GM23338 (cell line): Measurements from ENCODE around the gene OR8S1. TPM values are rescaled to one million over a fixed set of nuclear protein-coding genes. Genes with fewer than 3 reads are reported as not detected.

ENCODE experiments used
- ATAC-seq: fragments of 200-7000 bp; cut with Tn5 transposase; 3 replicates; pipeline ENCODE4 v1.9.1; 2020
- DNase-seq: peaks from one replicate; pipeline ENCODE4 v3.0.0-alpha.2; 2015; ENCODE audit warnings: low spot score
- H2AFZ ChIP-seq: fragments of 200-600 bp; sonication (generic); 2 replicates; pipeline ENCODE4 v1.8.0; 2016; ENCODE audit warnings: antibody characterized with exemption, mild to moderate bottlenecking, moderate library complexity
- H3F3A ChIP-seq: fragments of 200-600 bp; sonication (generic); replicated peaks from 2 replicates; pipeline ENCODE4 v1.8.0; 2017; ENCODE audit warnings: antibody characterized with exemption, mixed run types, low read depth
- H3K27ac ChIP-seq: fragments of 200-600 bp; sonication (generic); 2 replicates; pipeline ENCODE4 v1.6.1; 2016; ENCODE audit warnings: low read depth
- H3K27me3 ChIP-seq: fragments of 200-600 bp; sonication (generic); 2 replicates; pipeline ENCODE4 v1.8.0; 2016; ENCODE audit warnings: mild to moderate bottlenecking, mixed run types, moderate library complexity; ENCODE audit not compliant: insufficient read depth
- H3K36me3 ChIP-seq: fragments of 200-600 bp; sonication (generic); 2 replicates; pipeline ENCODE4 v1.8.0; 2016; ENCODE audit warnings: mild to moderate bottlenecking; ENCODE audit not compliant: insufficient read depth
- H3K4me1 ChIP-seq: fragments of 200-600 bp; sonication (generic); 2 replicates; pipeline ENCODE4 v1.8.0; 2016; ENCODE audit warnings: mild to moderate bottlenecking, moderate library complexity; ENCODE audit not compliant: insufficient read depth
- H3K4me2 ChIP-seq: fragments of 200-600 bp; sonication (generic); 2 replicates; pipeline ENCODE4 v1.7.1; 2017; ENCODE audit warnings: mixed run types
- H3K4me3 ChIP-seq: fragments of 200-600 bp; sonication (generic); 2 replicates; pipeline ENCODE4 v1.6.1; 2016; ENCODE audit warnings: mixed run types
- H3K79me2 ChIP-seq: fragments of 200-600 bp; sonication (generic); replicated peaks from 2 replicates; pipeline ENCODE4 v1.8.0; 2017; ENCODE audit warnings: mild to moderate bottlenecking; ENCODE audit not compliant: insufficient read depth
- H3K9me2 ChIP-seq: fragments of 200-600 bp; sonication (generic); 2 replicates; pipeline ENCODE4 v1.8.0; 2017; ENCODE audit not compliant: insufficient read depth
- H4K20me1 ChIP-seq: fragments of 200-600 bp; sonication (generic); replicated peaks from 2 replicates; pipeline ENCODE4 v1.8.0; 2017; ENCODE audit warnings: mild to moderate bottlenecking; ENCODE audit not compliant: insufficient read depth
- H3K27ac Mint-ChIP-seq: 2 replicates; pipeline ENCODE4 v1.8.0; 2020; ENCODE audit warnings: inconsistent platforms, mild to moderate bottlenecking, moderate library complexity, mixed read lengths
- H3K27me3 Mint-ChIP-seq: 3 replicates; pipeline ENCODE4 v1.8.0; 2022; ENCODE audit warnings: low read depth, mild to moderate bottlenecking, moderate library complexity, mixed read lengths, inconsistent platforms; ENCODE audit not compliant: insufficient read depth, poor library complexity
- H3K36me3 Mint-ChIP-seq: 3 replicates; pipeline ENCODE4 v1.8.0; 2021; ENCODE audit warnings: low read depth, mild to moderate bottlenecking, inconsistent platforms, moderate library complexity, mixed read lengths
- H3K4me1 Mint-ChIP-seq: 3 replicates; pipeline ENCODE4 v1.8.0; 2020; ENCODE audit warnings: mild to moderate bottlenecking, inconsistent platforms, mixed read lengths
- H3K4me3 Mint-ChIP-seq: 3 replicates; pipeline ENCODE4 v1.8.0; 2021; ENCODE audit warnings: moderate library complexity, mild to moderate bottlenecking, inconsistent platforms, mixed read lengths
- H3K9me3 Mint-ChIP-seq: 3 replicates; pipeline ENCODE4 v1.8.0; 2020; ENCODE audit warnings: moderate library complexity, mild to moderate bottlenecking, inconsistent platforms, mixed read lengths
- EZH2 ChIP-seq: fragments of 200-600 bp; sonication (generic); IDR thresholded peaks from one replicate; pipeline ENCODE4 v1.8.0; 2017; ENCODE audit warnings: antibody characterized with exemption, mild to moderate bottlenecking, low read depth; ENCODE audit not compliant: unreplicated experiment
- EZH2phosphoT487 ChIP-seq: fragments of 200-600 bp; sonication (generic); IDR thresholded peaks from one replicate; pipeline ENCODE4 v1.8.1; 2018; ENCODE audit warnings: antibody characterized with exemption; ENCODE audit not compliant: unreplicated experiment
- POLR2AphosphoS5 ChIP-seq: IDR thresholded peaks from 2 replicates; pipeline ENCODE4 v1.6.1; 2016; ENCODE audit warnings: antibody characterized with exemption, low read depth
- STAT1 ChIP-seq: IDR thresholded peaks from one replicate; pipeline ENCODE4 v1.6.1; 2016; ENCODE audit warnings: antibody characterized with exemption; ENCODE audit not compliant: unreplicated experiment
- ZNF114 ChIP-seq: fragments of 250-450 bp; sonication (Bioruptor Pico); IDR thresholded peaks from 2 replicates; pipeline ENCODE4 v1.5.0; 2020; ENCODE audit warnings: mild to moderate bottlenecking, moderate library complexity
- ZNF331 ChIP-seq: fragments of 250-450 bp; sonication (Bioruptor Pico); IDR thresholded peaks from 2 replicates; pipeline ENCODE4 v1.5.0; 2020; ENCODE audit warnings: low read depth, mild to moderate bottlenecking, moderate library complexity
- polyA plus RNA-seq: library from polyadenylated mRNA; unstranded; fragments of >200 nt; fragmentation: Nextera tagmentation; extraction: Ambion mirVana; gene quantifications from 2 replicates; pipeline ENCODE4 v1.2.1, GENCODE V29; 2016
- total RNA-seq: library from RNA; depleted of rRNA; stranded (reverse); fragments of >200 nt; shearing (Covaris generic); gene quantifications from 2 replicates; pipeline ENCODE4 v1.2.3, GENCODE V29; 2014
- TF ChIP-seq, protein P1 (sequence below): IDR thresholded peaks from one replicate; pipeline ENCODE4 v1.6.1; 2018; ENCODE audit warnings: antibody characterized with exemption; ENCODE audit not compliant: unreplicated experiment
- TF ChIP-seq, protein P2 (sequence below): IDR thresholded peaks from 2 replicates; pipeline ENCODE4 v1.6.1; 2016; ENCODE audit warnings: antibody characterized with exemption
- TF ChIP-seq, protein P3 (sequence below), 2 experiments: fragments of 200-600 bp in 1 of 2; sonication (generic) in 1 of 2; conservative IDR thresholded peaks; 2 replicates each; pipeline versions ENCODE4 v1.5.1 to v1.6.1; 2016 to 2017; ENCODE audit warnings: antibody characterized with exemption in 2 of 2, low read depth in 2 of 2, mild to moderate bottlenecking in 2 of 2, moderate library complexity in 1 of 2
- TF ChIP-seq, protein P4 (sequence below): fragments of 250-450 bp; sonication (Bioruptor Pico); IDR thresholded peaks from 2 replicates; pipeline ENCODE4 v1.5.0; 2020; ENCODE audit warnings: mild to moderate bottlenecking, moderate library complexity

The OR8S1 gene
- total and polyA plus RNA-seq, 2 experiments from 2014 or later, result not detected

DNA sequence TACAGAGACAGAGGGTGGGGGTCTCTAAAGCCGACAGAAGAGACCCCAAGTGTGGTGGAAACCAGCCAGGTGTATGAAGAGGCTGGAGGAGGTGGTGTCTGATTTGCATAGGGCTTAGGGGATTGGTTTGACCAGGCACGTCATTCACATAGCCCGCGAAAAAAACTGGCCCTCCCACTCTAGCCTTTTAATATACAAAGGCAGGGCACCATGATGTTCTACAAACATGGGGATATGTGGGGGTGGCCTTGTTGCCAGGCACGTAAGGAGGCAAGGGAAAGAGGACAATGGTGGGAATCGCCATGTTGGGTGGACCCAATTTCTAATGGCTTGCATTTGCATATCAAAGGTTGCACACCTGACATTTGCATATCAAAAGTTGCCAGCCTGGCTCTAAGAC lies 31.2 kb downstream of the OR8S1 start:
- no peak overlapping the region for H3K27ac ChIP-seq
- no peaks in the 10 kb centered on the region for H3F3A ChIP-seq
- H3K9me2 ChIP-seq, result peaks cover 4% of the 10 kb centered on the region; the same call in 1 of the 2 replicates
- TF ChIP-seq EZH2 (no peak), EZH2phosphoT487 (no peak), ZNF114 (CRISPR knock-in tag) (no peak), STAT1 (no peak), ZNF331 (no peak), POLR2AphosphoS5 (no peak)
- TF ChIP-seq, protein P1, sequence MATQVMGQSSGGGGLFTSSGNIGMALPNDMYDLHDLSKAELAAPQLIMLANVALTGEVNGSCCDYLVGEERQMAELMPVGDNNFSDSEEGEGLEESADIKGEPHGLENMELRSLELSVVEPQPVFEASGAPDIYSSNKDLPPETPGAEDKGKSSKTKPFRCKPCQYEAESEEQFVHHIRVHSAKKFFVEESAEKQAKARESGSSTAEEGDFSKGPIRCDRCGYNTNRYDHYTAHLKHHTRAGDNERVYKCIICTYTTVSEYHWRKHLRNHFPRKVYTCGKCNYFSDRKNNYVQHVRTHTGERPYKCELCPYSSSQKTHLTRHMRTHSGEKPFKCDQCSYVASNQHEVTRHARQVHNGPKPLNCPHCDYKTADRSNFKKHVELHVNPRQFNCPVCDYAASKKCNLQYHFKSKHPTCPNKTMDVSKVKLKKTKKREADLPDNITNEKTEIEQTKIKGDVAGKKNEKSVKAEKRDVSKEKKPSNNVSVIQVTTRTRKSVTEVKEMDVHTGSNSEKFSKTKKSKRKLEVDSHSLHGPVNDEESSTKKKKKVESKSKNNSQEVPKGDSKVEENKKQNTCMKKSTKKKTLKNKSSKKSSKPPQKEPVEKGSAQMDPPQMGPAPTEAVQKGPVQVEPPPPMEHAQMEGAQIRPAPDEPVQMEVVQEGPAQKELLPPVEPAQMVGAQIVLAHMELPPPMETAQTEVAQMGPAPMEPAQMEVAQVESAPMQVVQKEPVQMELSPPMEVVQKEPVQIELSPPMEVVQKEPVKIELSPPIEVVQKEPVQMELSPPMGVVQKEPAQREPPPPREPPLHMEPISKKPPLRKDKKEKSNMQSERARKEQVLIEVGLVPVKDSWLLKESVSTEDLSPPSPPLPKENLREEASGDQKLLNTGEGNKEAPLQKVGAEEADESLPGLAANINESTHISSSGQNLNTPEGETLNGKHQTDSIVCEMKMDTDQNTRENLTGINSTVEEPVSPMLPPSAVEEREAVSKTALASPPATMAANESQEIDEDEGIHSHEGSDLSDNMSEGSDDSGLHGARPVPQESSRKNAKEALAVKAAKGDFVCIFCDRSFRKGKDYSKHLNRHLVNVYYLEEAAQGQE, result no peak
- Mint-ChIP-seq H3K27me3 (no peaks in the 10 kb centered on the region), H3K9me3 (peaks cover 18% of the 10 kb centered on the region), H3K4me3 (no peak overlapping the region), H3K4me1 (peaks cover 17% of the 10 kb centered on the region), H3K27ac (no peak overlapping the region), H3K36me3 (peaks cover 9% of the 10 kb centered on the region; the same call in 2 of the 3 replicates)
- H3K79me2 ChIP-seq, result no peaks in the 10 kb centered on the region
- no peaks in the 10 kb centered on the region for H3K27me3 ChIP-seq
- H3K4me2 ChIP-seq, result peak overlapping the region; percentile 41; the same call in 1 of the 2 replicates
- H3K4me1 ChIP-seq, result peaks cover 11% of the 10 kb centered on the region
- peak overlapping the region; percentile 86; the same call in 1 of the 2 replicates for H2AFZ ChIP-seq
- H3K4me3 ChIP-seq, result no peak overlapping the region
- ATAC-seq, result peak; percentile 54
- DNase-seq, result peak; percentile 55
- H3K36me3 ChIP-seq, result no peaks in the 10 kb centered on the region
- H4K20me1 ChIP-seq, result no peaks in the 10 kb centered on the region

DNA sequence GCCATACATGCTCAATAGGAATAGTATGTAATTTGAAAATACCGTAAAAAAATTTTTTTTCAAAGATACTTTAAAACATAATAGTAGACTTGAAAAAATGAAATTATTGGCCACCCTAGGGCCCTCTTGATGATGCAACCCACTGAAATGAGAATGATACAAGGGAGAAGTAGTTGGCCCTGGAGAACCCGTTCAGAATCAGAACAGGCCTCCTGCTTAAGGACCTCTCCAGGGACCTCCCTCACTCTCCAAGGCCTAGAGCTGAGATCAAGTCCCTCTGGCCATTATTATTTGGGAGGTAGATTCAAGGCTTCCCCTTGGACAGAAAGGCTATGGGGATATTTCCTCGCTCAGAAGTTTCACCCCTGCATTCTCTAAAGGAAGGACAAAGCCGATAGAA lies 32.5 kb downstream of the OR8S1 start:
- peaks cover 3% of the 10 kb centered on the region for H3K27me3 Mint-ChIP-seq
- peaks cover 7% of the 10 kb centered on the region; the same call in 2 of the 3 replicates for H3K9me3 Mint-ChIP-seq
- H3K27me3 ChIP-seq, result no peaks in the 10 kb centered on the region
- no peak overlapping the region for H3K27ac ChIP-seq
- H3K36me3 Mint-ChIP-seq, result peaks cover 3% of the 10 kb centered on the region; the same call in 2 of the 3 replicates
- DNase-seq, result no peak
- H3K4me1 ChIP-seq, result peaks cover 11% of the 10 kb centered on the region
- H3K36me3 ChIP-seq, result no peaks in the 10 kb centered on the region
- no peaks in the 10 kb centered on the region for H4K20me1 ChIP-seq
- no peak overlapping the region for H3K4me3 ChIP-seq
- peaks cover 17% of the 10 kb centered on the region for H3K4me1 Mint-ChIP-seq
- H2AFZ ChIP-seq, result peak overlapping the region; percentile 28; the same call in 1 of the 2 replicates
- no peak for ATAC-seq
- no peak overlapping the region for H3K4me2 ChIP-seq
- no peak overlapping the region for H3K27ac Mint-ChIP-seq
- no peak overlapping the region for H3K4me3 Mint-ChIP-seq
- H3F3A ChIP-seq, result no peaks in the 10 kb centered on the region
- no peaks in the 10 kb centered on the region for H3K79me2 ChIP-seq
- peaks cover 4% of the 10 kb centered on the region; the same call in 1 of the 2 replicates for H3K9me2 ChIP-seq
- TF ChIP-seq, protein P2, sequence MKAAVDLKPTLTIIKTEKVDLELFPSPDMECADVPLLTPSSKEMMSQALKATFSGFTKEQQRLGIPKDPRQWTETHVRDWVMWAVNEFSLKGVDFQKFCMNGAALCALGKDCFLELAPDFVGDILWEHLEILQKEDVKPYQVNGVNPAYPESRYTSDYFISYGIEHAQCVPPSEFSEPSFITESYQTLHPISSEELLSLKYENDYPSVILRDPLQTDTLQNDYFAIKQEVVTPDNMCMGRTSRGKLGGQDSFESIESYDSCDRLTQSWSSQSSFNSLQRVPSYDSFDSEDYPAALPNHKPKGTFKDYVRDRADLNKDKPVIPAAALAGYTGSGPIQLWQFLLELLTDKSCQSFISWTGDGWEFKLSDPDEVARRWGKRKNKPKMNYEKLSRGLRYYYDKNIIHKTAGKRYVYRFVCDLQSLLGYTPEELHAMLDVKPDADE, result no peak
- TF ChIP-seq, protein P3, sequence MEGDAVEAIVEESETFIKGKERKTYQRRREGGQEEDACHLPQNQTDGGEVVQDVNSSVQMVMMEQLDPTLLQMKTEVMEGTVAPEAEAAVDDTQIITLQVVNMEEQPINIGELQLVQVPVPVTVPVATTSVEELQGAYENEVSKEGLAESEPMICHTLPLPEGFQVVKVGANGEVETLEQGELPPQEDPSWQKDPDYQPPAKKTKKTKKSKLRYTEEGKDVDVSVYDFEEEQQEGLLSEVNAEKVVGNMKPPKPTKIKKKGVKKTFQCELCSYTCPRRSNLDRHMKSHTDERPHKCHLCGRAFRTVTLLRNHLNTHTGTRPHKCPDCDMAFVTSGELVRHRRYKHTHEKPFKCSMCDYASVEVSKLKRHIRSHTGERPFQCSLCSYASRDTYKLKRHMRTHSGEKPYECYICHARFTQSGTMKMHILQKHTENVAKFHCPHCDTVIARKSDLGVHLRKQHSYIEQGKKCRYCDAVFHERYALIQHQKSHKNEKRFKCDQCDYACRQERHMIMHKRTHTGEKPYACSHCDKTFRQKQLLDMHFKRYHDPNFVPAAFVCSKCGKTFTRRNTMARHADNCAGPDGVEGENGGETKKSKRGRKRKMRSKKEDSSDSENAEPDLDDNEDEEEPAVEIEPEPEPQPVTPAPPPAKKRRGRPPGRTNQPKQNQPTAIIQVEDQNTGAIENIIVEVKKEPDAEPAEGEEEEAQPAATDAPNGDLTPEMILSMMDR (conservative IDR thresholded peaks at IDR 0.05; ENCODE audit: low read depth in 2 of 2), result no peak
- TF ChIP-seq, protein P4, sequence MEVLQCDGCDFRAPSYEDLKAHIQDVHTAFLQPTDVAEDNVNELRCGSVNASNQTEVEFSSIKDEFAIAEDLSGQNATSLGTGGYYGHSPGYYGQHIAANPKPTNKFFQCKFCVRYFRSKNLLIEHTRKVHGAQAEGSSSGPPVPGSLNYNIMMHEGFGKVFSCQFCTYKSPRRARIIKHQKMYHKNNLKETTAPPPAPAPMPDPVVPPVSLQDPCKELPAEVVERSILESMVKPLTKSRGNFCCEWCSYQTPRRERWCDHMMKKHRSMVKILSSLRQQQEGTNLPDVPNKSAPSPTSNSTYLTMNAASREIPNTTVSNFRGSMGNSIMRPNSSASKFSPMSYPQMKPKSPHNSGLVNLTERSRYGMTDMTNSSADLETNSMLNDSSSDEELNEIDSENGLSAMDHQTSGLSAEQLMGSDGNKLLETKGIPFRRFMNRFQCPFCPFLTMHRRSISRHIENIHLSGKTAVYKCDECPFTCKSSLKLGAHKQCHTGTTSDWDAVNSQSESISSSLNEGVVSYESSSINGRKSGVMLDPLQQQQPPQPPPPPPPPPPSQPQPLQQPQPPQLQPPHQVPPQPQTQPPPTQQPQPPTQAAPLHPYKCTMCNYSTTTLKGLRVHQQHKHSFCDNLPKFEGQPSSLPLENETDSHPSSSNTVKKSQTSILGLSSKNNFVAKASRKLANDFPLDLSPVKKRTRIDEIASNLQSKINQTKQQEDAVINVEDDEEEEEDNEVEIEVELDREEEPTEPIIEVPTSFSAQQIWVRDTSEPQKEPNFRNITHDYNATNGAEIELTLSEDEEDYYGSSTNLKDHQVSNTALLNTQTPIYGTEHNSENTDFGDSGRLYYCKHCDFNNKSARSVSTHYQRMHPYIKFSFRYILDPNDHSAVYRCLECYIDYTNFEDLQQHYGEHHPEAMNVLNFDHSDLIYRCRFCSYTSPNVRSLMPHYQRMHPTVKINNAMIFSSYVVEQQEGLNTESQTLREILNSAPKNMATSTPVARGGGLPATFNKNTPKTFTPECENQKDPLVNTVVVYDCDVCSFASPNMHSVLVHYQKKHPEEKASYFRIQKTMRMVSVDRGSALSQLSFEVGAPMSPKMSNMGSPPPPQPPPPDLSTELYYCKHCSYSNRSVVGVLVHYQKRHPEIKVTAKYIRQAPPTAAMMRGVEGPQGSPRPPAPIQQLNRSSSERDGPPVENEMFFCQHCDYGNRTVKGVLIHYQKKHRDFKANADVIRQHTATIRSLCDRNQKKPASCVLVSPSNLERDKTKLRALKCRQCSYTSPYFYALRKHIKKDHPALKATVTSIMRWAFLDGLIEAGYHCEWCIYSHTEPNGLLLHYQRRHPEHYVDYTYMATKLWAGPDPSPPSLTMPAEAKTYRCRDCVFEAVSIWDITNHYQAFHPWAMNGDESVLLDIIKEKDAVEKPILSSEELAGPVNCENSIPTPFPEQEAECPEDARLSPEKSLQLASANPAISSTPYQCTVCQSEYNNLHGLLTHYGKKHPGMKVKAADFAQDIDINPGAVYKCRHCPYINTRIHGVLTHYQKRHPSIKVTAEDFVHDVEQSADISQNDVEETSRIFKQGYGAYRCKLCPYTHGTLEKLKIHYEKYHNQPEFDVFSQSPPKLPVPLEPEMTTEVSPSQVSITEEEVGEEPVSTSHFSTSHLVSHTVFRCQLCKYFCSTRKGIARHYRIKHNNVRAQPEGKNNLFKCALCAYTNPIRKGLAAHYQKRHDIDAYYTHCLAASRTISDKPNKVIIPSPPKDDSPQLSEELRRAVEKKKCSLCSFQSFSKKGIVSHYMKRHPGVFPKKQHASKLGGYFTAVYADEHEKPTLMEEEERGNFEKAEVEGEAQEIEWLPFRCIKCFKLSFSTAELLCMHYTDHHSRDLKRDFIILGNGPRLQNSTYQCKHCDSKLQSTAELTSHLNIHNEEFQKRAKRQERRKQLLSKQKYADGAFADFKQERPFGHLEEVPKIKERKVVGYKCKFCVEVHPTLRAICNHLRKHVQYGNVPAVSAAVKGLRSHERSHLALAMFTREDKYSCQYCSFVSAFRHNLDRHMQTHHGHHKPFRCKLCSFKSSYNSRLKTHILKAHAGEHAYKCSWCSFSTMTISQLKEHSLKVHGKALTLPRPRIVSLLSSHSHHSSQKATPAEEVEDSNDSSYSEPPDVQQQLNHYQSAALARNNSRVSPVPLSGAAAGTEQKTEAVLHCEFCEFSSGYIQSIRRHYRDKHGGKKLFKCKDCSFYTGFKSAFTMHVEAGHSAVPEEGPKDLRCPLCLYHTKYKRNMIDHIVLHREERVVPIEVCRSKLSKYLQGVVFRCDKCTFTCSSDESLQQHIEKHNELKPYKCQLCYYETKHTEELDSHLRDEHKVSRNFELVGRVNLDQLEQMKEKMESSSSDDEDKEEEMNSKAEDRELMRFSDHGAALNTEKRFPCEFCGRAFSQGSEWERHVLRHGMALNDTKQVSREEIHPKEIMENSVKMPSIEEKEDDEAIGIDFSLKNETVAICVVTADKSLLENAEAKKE (CRISPR knock-in tag), result no peak
- no peak for TF ChIP-seq ZNF114 (CRISPR knock-in tag)
